Upper lobe of right lung (tissue), 1 donor: ENCODE measurements around the gene OSBPL5. TPM values are rescaled to one million over a fixed set of nuclear protein-coding genes. Genes with fewer than 3 reads are reported as not detected.

ENCODE experiments used
- ATAC-seq: fragments of 200-7000 bp; cut with Tn5 transposase; one replicate; pipeline ENCODE4 v1.9.1; 2020; ENCODE audit warnings: mild to moderate bottlenecking, moderate library complexity
- DNase-seq: peaks from one replicate; pipeline ENCODE4 v3.0.0-alpha.2; 2020
- H3K27ac ChIP-seq: fragments of 200-600 bp; one replicate; pipeline ENCODE4 v1.8.0; 2022
- H3K27me3 ChIP-seq: fragments of 200-600 bp; one replicate; pipeline ENCODE4 v1.8.0; 2022; ENCODE audit warnings: mild to moderate bottlenecking
- H3K36me3 ChIP-seq: fragments of 200-600 bp; one replicate; pipeline ENCODE4 v1.8.0; 2022
- H3K4me1 ChIP-seq: fragments of 200-600 bp; one replicate; pipeline ENCODE4 v1.8.0; 2022
- H3K4me3 ChIP-seq: fragments of 200-600 bp; one replicate; pipeline ENCODE4 v1.8.0; 2022; ENCODE audit warnings: mild to moderate bottlenecking
- H3K9me3 ChIP-seq: fragments of 200-600 bp; one replicate; pipeline ENCODE4 v1.8.0; 2022
- intact Hi-C: fragments of 100-400 bp; cut with DNase I; formaldehyde crosslinking; loops from one replicate; pipeline ENCODE4 v1.11.0; 2022
- total RNA-seq: library from RNA; stranded (reverse); fragmentation: NEBNext Ultra II Directional; extraction: Animal tissue kit (Norgen Biotek cat#: 25700); gene quantifications from one replicate; pipeline ENCODE4 v1.2.1, GENCODE V29; 2021
- TF ChIP-seq, protein P1 (sequence below): fragments of 200-600 bp; IDR thresholded peaks from one replicate; pipeline ENCODE4 v1.8.0; 2022; ENCODE audit warnings: antibody characterized with exemption
- donor health status: DM: no; HTN: yes; CAD: no; lungs with severe emphysema.

Gene OSBPL5
- total RNA-seq, 1 donor from 2014 or later: 52.6 TPM

DNA sequence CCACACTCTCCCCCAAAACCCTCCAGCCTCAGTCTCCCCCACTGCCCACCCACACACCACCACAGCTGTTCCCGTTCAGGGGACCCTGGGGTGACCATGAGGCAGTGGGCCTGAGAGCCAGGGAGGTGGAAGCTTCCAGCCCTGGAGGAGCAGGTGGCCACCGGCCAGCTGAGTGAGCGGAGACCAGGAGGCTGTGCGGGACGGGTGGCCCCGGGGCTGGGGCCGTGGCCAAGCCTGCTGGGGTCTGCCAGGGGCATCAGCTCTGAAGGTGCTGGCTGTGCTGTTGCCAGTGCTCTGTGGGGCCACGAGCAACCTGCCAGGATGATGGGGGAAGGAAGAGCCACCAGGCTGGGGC, 26.0 kb downstream of the OSBPL5 start:
- no peak for ATAC-seq

DNA sequence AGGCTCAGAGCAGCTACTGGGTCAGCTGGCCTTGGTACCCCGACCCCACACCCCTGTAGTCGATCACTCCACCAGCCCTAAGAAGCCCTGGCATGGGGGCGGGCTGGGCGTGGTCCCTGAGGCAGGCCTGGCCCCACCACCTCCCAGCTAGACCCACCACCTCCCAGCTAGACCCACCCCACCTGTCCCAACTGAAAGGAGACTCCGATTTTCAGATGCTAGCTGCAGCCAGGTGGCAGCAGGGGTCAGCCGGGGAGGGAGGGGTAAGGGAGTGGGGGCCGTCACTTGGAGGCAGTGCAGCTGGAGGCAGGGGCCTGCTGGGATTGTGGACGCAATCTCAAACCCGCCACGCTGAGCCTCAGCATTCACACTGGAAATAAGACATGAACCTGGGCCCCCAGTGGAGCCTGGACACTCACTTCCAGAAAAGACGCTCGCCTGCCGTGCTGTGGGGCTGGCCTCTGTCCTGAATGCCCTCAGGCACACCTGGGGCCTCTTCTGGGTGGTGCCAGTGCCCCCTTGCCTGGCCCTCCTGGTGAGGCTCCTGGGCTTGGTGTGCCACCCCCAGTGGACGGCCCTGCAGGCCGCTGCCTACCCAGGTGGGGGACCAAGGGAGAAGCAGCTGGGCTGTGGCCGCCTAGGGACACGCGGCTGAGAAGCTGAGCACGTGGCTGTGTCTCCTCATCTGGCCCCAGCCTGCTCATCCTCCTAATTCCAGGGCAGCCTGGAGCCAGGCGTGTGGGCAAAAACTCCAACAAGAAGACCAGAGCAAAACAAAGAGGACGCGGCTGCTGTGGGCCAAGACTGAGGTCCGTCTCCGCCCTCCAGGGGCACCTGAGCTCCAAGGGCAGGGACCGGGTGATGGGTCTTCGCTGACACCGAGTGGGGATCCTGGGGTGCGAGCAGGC, 26.7 kb downstream of the OSBPL5 start:
- no peak overlapping the region for H3K27ac ChIP-seq
- intact Hi-C loops: no loop called here
- no peak for ATAC-seq

More for the DNA sequence above, 26.0 kb downstream of the OSBPL5 start:
- Histone ChIP-seq H3K27ac (no peak overlapping the region), H3K9me3 (no peaks in the 10 kb centered on the region), H3K4me3 (no peak overlapping the region), H3K27me3 (no peaks in the 10 kb centered on the region), H3K36me3 (no peaks in the 10 kb centered on the region), H3K4me1 (no peaks in the 10 kb centered on the region)
- DNase-seq: no peak
- intact Hi-C loops: no loop called here
- TF ChIP-seq, protein P1, sequence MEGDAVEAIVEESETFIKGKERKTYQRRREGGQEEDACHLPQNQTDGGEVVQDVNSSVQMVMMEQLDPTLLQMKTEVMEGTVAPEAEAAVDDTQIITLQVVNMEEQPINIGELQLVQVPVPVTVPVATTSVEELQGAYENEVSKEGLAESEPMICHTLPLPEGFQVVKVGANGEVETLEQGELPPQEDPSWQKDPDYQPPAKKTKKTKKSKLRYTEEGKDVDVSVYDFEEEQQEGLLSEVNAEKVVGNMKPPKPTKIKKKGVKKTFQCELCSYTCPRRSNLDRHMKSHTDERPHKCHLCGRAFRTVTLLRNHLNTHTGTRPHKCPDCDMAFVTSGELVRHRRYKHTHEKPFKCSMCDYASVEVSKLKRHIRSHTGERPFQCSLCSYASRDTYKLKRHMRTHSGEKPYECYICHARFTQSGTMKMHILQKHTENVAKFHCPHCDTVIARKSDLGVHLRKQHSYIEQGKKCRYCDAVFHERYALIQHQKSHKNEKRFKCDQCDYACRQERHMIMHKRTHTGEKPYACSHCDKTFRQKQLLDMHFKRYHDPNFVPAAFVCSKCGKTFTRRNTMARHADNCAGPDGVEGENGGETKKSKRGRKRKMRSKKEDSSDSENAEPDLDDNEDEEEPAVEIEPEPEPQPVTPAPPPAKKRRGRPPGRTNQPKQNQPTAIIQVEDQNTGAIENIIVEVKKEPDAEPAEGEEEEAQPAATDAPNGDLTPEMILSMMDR: no peak

DNA sequence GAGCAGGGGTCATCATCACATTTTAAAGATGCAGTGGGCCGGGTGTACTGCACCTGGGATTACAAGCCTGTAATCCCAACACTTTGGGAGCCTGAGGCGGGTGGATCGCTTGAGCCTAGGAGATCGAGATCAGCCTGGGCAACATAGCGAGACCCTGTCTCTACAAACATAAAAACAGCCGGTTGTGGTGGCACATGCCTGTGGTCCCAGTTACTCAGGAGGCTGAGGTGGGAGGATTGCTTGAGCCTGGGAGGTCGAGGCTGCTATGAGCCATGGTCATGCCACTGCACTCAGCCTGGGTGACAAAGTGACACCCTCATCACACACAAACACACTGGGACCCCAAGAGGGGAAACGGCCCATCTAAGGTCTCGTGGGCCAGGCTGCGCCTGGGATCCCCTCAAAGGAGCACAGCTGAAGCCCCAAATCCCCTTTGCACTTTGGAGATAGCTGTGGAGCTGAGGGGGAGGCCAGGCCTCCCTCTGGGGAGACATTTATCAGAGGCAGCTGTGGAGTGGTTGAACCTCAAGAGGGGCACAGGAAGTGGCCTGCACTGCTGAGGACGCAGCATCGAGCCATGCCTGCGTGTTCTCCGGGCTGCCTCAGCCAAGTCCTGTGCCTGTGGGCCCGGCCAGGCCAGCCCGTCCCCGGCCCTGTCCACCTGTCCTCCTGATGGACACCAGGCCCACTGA, 27.5 kb downstream of the OSBPL5 start:
- intact Hi-C loops: no loop called here
- Histone ChIP-seq H3K27ac (no peak overlapping the region), H3K9me3 (no peaks in the 10 kb centered on the region), H3K27me3 (no peaks in the 10 kb centered on the region), H3K4me3 (no peak overlapping the region), H3K4me1 (no peaks in the 10 kb centered on the region), H3K36me3 (no peaks in the 10 kb centered on the region)
- peak; percentile 55 for DNase-seq
- no peak for ATAC-seq
- TF ChIP-seq, protein P1: no peak

More for the DNA sequence above, 26.7 kb downstream of the OSBPL5 start:
- H3K4me3 ChIP-seq: no peak overlapping the region
- no peaks in the 10 kb centered on the region for H3K4me1 ChIP-seq
- DNase-seq: peak; percentile 58
- H3K36me3 ChIP-seq: no peaks in the 10 kb centered on the region
- no peaks in the 10 kb centered on the region for H3K27me3 ChIP-seq
- H3K9me3 ChIP-seq: no peaks in the 10 kb centered on the region
- TF ChIP-seq, protein P1: no peak

DNA sequence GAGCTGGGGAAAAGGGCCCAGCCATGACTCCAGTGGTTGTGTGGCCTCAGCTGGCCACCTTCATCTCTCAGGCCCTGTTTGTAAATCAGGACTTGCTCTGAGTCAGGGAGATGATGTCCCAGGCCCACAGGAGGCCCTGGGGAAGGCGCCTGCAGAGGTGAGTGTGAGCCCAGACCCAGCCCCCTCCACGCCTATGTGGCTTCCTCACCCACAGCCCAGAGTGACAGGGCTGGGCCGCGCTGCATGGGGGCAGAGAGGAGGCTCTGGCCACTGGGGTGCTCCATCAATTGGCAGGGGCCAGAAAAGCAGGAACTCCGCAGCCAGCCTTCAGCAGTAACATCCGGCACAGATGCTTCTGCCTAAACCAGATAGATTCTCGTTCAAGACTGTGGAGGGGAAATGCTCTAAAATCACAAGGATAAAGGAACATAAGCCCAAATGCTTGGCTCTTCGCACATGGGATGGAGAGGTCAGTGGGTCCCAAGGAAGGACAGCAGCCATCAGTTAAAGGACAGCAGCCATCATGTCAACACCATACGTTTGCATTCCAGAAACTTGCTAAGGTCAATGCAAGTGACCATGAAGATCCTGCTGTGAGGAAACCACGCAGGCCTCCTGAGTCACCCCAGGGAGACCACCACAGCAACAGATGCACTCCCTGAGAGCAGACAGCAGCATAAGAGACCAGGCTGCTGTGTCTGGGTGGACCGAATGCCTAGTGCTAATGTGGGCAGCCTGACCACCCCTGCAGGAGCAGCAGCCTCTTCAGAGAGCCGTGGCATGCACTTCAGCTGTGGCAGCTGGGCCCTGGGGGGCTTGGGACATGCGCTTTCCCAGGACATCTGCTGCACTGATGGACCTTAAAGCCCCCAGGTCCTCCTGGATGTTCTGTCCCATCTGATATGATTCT, 28.3 kb downstream of the OSBPL5 start:
- H3K36me3 ChIP-seq: no peaks in the 10 kb centered on the region
- peak; percentile 13 for ATAC-seq
- no peaks in the 10 kb centered on the region for H3K4me1 ChIP-seq

More for the DNA sequence above, 28.3 kb downstream of the OSBPL5 start:
- Histone ChIP-seq H3K27me3 (no peaks in the 10 kb centered on the region), H3K27ac (no peak overlapping the region), H3K9me3 (no peaks in the 10 kb centered on the region), H3K4me3 (no peak overlapping the region)
- intact Hi-C loops: no loop called here
- TF ChIP-seq, protein P1: no peak
- DNase-seq: peak; percentile 57
